Activated CD4-positive, alpha-beta T cell treated with anti-CD3 and anti-CD28 coated beads, Interleukin-2, amount 10 ng/mL, durations not matched to agents 7 days and 5 days (primary cell): ENCODE data around the gene SMCO2. TPM values are rescaled to one million over a fixed set of nuclear protein-coding genes. Genes with fewer than 3 reads are reported as not detected.
"Not testable (repeated sequence)": the region's sequence is repeated elsewhere in the genome, so short reads cannot be mapped to it uniquely, and the experiment has no call there.

Experiments used
- CTCF ChIA-PET: fragments of 350-600 bp; sonication (Branson Sonifier 250); formaldehyde crosslinking; loops from one replicate; lab custom pipeline; 2021; ENCODE audit warnings: antibody characterized with exemption; lab: Charles Lee
- POLR2A ChIA-PET: fragments of 350-600 bp; sonication (Branson Sonifier 250); formaldehyde crosslinking; loops from one replicate; lab custom pipeline; 2021; ENCODE audit warnings: antibody characterized with exemption; lab: Charles Lee
- DNase-seq: peaks from one replicate; pipeline ENCODE4 v3.0.0-alpha.2; 2020
- H3K27ac Mint-ChIP-seq: one replicate; pipeline ENCODE4 v1.8.0; 2021; ENCODE audit warnings: mild to moderate bottlenecking, moderate library complexity, mixed read lengths
- H3K27me3 Mint-ChIP-seq: one replicate; pipeline ENCODE4 v1.8.0; 2021; ENCODE audit warnings: mixed read lengths
- H3K36me3 Mint-ChIP-seq: one replicate; pipeline ENCODE4 v1.8.0; 2021; ENCODE audit warnings: low read depth, mixed read lengths
- H3K4me1 Mint-ChIP-seq: one replicate; pipeline ENCODE4 v1.8.0; 2021; ENCODE audit warnings: mixed read lengths
- H3K4me3 Mint-ChIP-seq: one replicate; pipeline ENCODE4 v1.8.0; 2021; ENCODE audit warnings: mild to moderate bottlenecking, moderate library complexity, mixed read lengths
- H3K9me3 Mint-ChIP-seq: one replicate; pipeline ENCODE4 v1.8.0; 2021; ENCODE audit warnings: mixed read lengths
- total RNA-seq, 2 experiments: library from RNA; stranded (reverse); gene quantifications; one replicate each; pipeline ENCODE4 v1.2.3, GENCODE V29; 2021

Gene SMCO2
- total RNA-seq, 2 experiments from 2014 or later: 0.22 to 0.46 TPM

GRCh38 chr12:27541031-27541719 lies 94.6 kb downstream of the SMCO2 start:
- H3K4me3 Mint-ChIP-seq: no peak overlapping the region
- ChIA-PET POLR2A (no interaction called here), CTCF (no interaction called here)
- peaks cover 2% of the 10 kb centered on the region for H3K4me1 Mint-ChIP-seq
- no peak overlapping the region for H3K27ac Mint-ChIP-seq
- no peak for DNase-seq
- peaks cover 4% of the 10 kb centered on the region for H3K36me3 Mint-ChIP-seq
- H3K9me3 Mint-ChIP-seq: peaks cover 5% of the 10 kb centered on the region
- peaks cover 8% of the 10 kb centered on the region for H3K27me3 Mint-ChIP-seq

- H3K4me1 Mint-ChIP-seq: peaks cover 2% of the 10 kb centered on the region
- ChIA-PET CTCF (no interaction called here), POLR2A (no interaction called here)
- H3K9me3 Mint-ChIP-seq: peaks cover 5% of the 10 kb centered on the region
- H3K4me3 Mint-ChIP-seq: no peak overlapping the region
- peaks cover 4% of the 10 kb centered on the region for H3K36me3 Mint-ChIP-seq
- H3K27ac Mint-ChIP-seq: no peak overlapping the region
- H3K27me3 Mint-ChIP-seq: peaks cover 8% of the 10 kb centered on the region
- DNase-seq: no peak
Measured at GRCh38 chr12:27542628-27543027, 96.1 kb downstream of the SMCO2 start.

GRCh38 chr12:27544858-27545257 lies 98.3 kb downstream of the SMCO2 start:
- H3K27me3 Mint-ChIP-seq, H3K9me3 Mint-ChIP-seq, H3K4me1 Mint-ChIP-seq, DNase-seq, CTCF ChIA-PET, H3K4me3 Mint-ChIP-seq, H3K27ac Mint-ChIP-seq, H3K36me3 Mint-ChIP-seq, POLR2A ChIA-PET: not testable (repeated sequence)

- H3K4me1 Mint-ChIP-seq: peaks cover 6% of the 10 kb centered on the region
- no peak overlapping the region for H3K27ac Mint-ChIP-seq
- ChIA-PET CTCF (no interaction called here), POLR2A (no interaction called here)
- peaks cover 2% of the 10 kb centered on the region for H3K36me3 Mint-ChIP-seq
- H3K27me3 Mint-ChIP-seq: peaks cover 8% of the 10 kb centered on the region
- DNase-seq: no peak
- no peak overlapping the region for H3K4me3 Mint-ChIP-seq
- peaks cover 5% of the 10 kb centered on the region for H3K9me3 Mint-ChIP-seq
Measured at GRCh38 chr12:27545665-27546064, 99.1 kb downstream of the SMCO2 start.

- DNase-seq: no peak
- ChIA-PET CTCF (interaction anchor here (0.5 to 0.8 kb wide), 2 partner anchors 46 to 250 kb away, joined by 4 to 5 read pairs; no protein-coding TSS in a partner anchor), POLR2A (no interaction called here)
- peaks cover 5% of the 10 kb centered on the region for H3K9me3 Mint-ChIP-seq
- peaks cover 2% of the 10 kb centered on the region for H3K36me3 Mint-ChIP-seq
- H3K4me3 Mint-ChIP-seq: no peak overlapping the region
- no peak overlapping the region for H3K27ac Mint-ChIP-seq
- H3K4me1 Mint-ChIP-seq: peaks cover 6% of the 10 kb centered on the region
- peaks cover 8% of the 10 kb centered on the region for H3K27me3 Mint-ChIP-seq
Measured at GRCh38 chr12:27547592-27547991, 101.1 kb downstream of the SMCO2 start.

- H3K4me1 Mint-ChIP-seq: peaks cover 6% of the 10 kb centered on the region
- H3K4me3 Mint-ChIP-seq: no peak overlapping the region
- no peak for DNase-seq
- H3K27me3 Mint-ChIP-seq: peaks cover 7% of the 10 kb centered on the region
- H3K27ac Mint-ChIP-seq: no peak overlapping the region
- H3K36me3 Mint-ChIP-seq: peaks cover 2% of the 10 kb centered on the region
- ChIA-PET CTCF (no interaction called here), POLR2A (no interaction called here)
- H3K9me3 Mint-ChIP-seq: peaks cover 5% of the 10 kb centered on the region
Measured at GRCh38 chr12:27548301-27549199, 102.0 kb downstream of the SMCO2 start.

GRCh38 chr12:27549236-27549800 lies 102.8 kb downstream of the SMCO2 start:
- Mint-ChIP-seq H3K27me3 (peaks cover 6% of the 10 kb centered on the region), H3K4me1 (peaks cover 6% of the 10 kb centered on the region), H3K4me3 (no peak overlapping the region), H3K27ac (no peak overlapping the region), H3K9me3 (peaks cover 2% of the 10 kb centered on the region), H3K36me3 (peaks cover under 1% of the 10 kb centered on the region)
- ChIA-PET POLR2A (no interaction called here), CTCF (no interaction called here)
- no peak for DNase-seq

GRCh38 chr12:27549801-27550652 lies 103.5 kb downstream of the SMCO2 start:
- ChIA-PET POLR2A (no interaction called here), CTCF (no interaction called here)
- peaks cover 2% of the 10 kb centered on the region for H3K9me3 Mint-ChIP-seq
- peaks cover 9% of the 10 kb centered on the region for H3K27me3 Mint-ChIP-seq
- no peaks in the 10 kb centered on the region for H3K36me3 Mint-ChIP-seq
- H3K27ac Mint-ChIP-seq: no peak overlapping the region
- no peak overlapping the region for H3K4me3 Mint-ChIP-seq
- no peak for DNase-seq
- peaks cover 12% of the 10 kb centered on the region for H3K4me1 Mint-ChIP-seq

GRCh38 chr12:27550653-27550975 lies 104.1 kb downstream of the SMCO2 start:
- peaks cover 11% of the 10 kb centered on the region for H3K27me3 Mint-ChIP-seq
- H3K9me3 Mint-ChIP-seq: peaks cover 2% of the 10 kb centered on the region
- no peak overlapping the region for H3K4me3 Mint-ChIP-seq
- H3K36me3 Mint-ChIP-seq: no peaks in the 10 kb centered on the region
- H3K27ac Mint-ChIP-seq: no peak overlapping the region
- POLR2A ChIA-PET: no interaction called here
- peaks cover 17% of the 10 kb centered on the region for H3K4me1 Mint-ChIP-seq
- DNase-seq: no peak
- CTCF ChIA-PET: interaction anchor here (1.5 kb wide), 1 partner anchor 116 kb away, joined by 3 read pairs; no protein-coding TSS in a partner anchor

- peaks cover 2% of the 10 kb centered on the region for H3K9me3 Mint-ChIP-seq
- H3K36me3 Mint-ChIP-seq: no peaks in the 10 kb centered on the region
- H3K4me1 Mint-ChIP-seq: peaks cover 22% of the 10 kb centered on the region
- CTCF ChIA-PET: interaction anchor here (1.1 to 1.5 kb wide), 2 partner anchors 11 to 117 kb away, joined by 3 read pairs; no protein-coding TSS in a partner anchor
- POLR2A ChIA-PET: no interaction called here
- no peak overlapping the region for H3K27ac Mint-ChIP-seq
- H3K27me3 Mint-ChIP-seq: peaks cover 11% of the 10 kb centered on the region
- DNase-seq: no peak
- no peak overlapping the region for H3K4me3 Mint-ChIP-seq
Measured at GRCh38 chr12:27551172-27551840, 104.8 kb downstream of the SMCO2 start.
